Left lung (tissue), 10 donors: ENCODE data around the gene GPR119. TPM values are rescaled to one million over a fixed set of nuclear protein-coding genes. Genes with fewer than 3 reads are reported as not detected.

ENCODE experiments used
- ATAC-seq: fragments of 200-7000 bp; cut with Tn5 transposase; one replicate; pipeline ENCODE4 v1.9.1; 2020; ENCODE audit warnings: moderate library complexity
- DNase-seq, 4 donors: peaks; one replicate each; pipeline ENCODE4 v3.0.0-alpha.2; 2013 to 2020
- H3K27ac ChIP-seq, 2 donors: fragments of 200-600 bp; sonication (generic) in 1 of 2; one replicate each; pipeline versions ENCODE4 v1.5.0 to v1.8.0; 2020 to 2021
- H3K27me3 ChIP-seq, 2 donors: fragments of 200-600 bp; sonication (generic) in 1 of 2; one replicate each; pipeline versions ENCODE4 v1.5.0 to v1.8.0; 2020 to 2021
- H3K36me3 ChIP-seq, 2 donors: fragments of 200-600 bp; sonication (generic) in 1 of 2; one replicate each; pipeline versions ENCODE4 v1.5.0 to v1.8.0; 2020 to 2021
- H3K4me1 ChIP-seq, 2 donors: fragments of 200-600 bp; one replicate each; pipeline ENCODE4 v1.8.0; 2021
- H3K4me3 ChIP-seq, 2 donors: fragments of 200-600 bp; sonication (generic) in 1 of 2; one replicate each; pipeline versions ENCODE4 v1.5.0 to v1.8.0; 2020 to 2021; ENCODE audit warnings: mild to moderate bottlenecking in 1 of 2
- H3K9me3 ChIP-seq, 2 donors: fragments of 200-600 bp; sonication (generic) in 1 of 2; one replicate each; pipeline versions ENCODE4 v1.5.0 to v1.8.0; 2020 to 2021
- intact Hi-C, 2 donors: fragments of 100-400 bp; cut with DNase I; formaldehyde crosslinking; loops; one replicate each; pipeline versions ENCODE4 v1.11.2 to v1.14.2; 2022
- polyA plus RNA-seq, 6 donors: library from polyadenylated mRNA; unstranded; fragments of 120-200 nt; gene quantifications; one replicate each; pipeline ENCODE4 v1.2.1, GENCODE V29; 2013; ENCODE audit not compliant: insufficient read length in 6 of 6
- total RNA-seq, 2 donors: library from RNA; stranded (reverse); fragmentation: NEBNext Ultra II Directional; extraction: Animal tissue kit (Norgen Biotek cat#: 25700); gene quantifications; one replicate each; pipeline ENCODE4 v1.2.1, GENCODE V29; 2021
- TF ChIP-seq, protein P1 (sequence below), 2 donors: fragments of 200-600 bp; sonication (generic) in 1 of 2; IDR thresholded peaks; one replicate each; pipeline versions ENCODE4 v1.5.0 to v1.8.0; 2021; ENCODE audit warnings: antibody characterized with exemption in 2 of 2
- donor health status: DM: no; HTN: yes; CAD: no.
- donor health status: DM: no; HTN: no; CAD: no.

The GPR119 gene
- total and polyA plus RNA-seq, 8 donors = not detected

- TF ChIP-seq, protein P1, sequence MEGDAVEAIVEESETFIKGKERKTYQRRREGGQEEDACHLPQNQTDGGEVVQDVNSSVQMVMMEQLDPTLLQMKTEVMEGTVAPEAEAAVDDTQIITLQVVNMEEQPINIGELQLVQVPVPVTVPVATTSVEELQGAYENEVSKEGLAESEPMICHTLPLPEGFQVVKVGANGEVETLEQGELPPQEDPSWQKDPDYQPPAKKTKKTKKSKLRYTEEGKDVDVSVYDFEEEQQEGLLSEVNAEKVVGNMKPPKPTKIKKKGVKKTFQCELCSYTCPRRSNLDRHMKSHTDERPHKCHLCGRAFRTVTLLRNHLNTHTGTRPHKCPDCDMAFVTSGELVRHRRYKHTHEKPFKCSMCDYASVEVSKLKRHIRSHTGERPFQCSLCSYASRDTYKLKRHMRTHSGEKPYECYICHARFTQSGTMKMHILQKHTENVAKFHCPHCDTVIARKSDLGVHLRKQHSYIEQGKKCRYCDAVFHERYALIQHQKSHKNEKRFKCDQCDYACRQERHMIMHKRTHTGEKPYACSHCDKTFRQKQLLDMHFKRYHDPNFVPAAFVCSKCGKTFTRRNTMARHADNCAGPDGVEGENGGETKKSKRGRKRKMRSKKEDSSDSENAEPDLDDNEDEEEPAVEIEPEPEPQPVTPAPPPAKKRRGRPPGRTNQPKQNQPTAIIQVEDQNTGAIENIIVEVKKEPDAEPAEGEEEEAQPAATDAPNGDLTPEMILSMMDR (IDR thresholded peaks at IDR 0.05) = no peak
- DNase-seq (peak; percentile 59 to 91 (median 80)), ATAC-seq (peak; percentile 98)
- intact Hi-C loops = no loop called here
- H3K36me3 ChIP-seq = peaks cover 0 to 14% of the 10 kb centered on the region in 2 donors
- peaks cover 0 to 3% of the 10 kb centered on the region in 2 donors for H3K27me3 ChIP-seq
- peak within 1 kb of the TSS; percentile 41 to 53 for H3K4me3 ChIP-seq
- H3K4me1 ChIP-seq = no peaks in the 10 kb centered on the region
- peak within 1 kb of the TSS; percentile 42 to 65 for H3K27ac ChIP-seq
- H3K9me3 ChIP-seq = no peaks in the 10 kb centered on the region
Measured at GRCh38 chrX:130401415-130402207, 16.1 kb upstream of the GPR119 start, which contains the start of gene RBMX2. Gene RBMX2, plus strand, starts transcription at chrX:130401987. Its CDS starts 46 bp downstream, at chrX:130402033.

DNA sequence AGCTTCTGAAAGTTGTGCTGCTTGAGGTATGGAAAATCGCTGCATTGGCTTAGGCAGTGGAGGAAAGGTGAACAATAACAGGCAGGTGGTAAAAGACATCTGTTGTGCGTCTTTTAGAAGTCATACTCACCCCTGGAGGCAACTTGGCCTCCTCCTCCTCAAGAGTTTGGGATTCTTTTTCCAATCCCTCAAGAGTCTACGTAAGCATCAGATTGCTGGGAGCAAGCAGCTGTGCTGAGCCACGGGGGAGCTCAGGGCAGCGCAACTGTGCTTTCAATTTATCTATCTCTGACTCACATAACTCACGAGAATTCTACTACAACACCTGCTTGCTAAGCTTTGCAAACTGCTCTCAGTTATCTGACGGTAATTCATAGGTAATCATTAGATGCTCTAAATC lies 9.9 kb upstream of the GPR119 start:
- intact Hi-C loops = no loop called here
- TF ChIP-seq, protein P1 (IDR thresholded peaks at IDR 0.05) = no peak
- Histone ChIP-seq H3K36me3 (no peaks in the 10 kb centered on the region), H3K27ac (no peak overlapping the region), H3K4me3 (no peak overlapping the region), H3K27me3 (peaks cover 3 to 6% of the 10 kb centered on the region in 2 donors), H3K4me1 (no peaks in the 10 kb centered on the region), H3K9me3 (no peaks in the 10 kb centered on the region)
- no peak for ATAC-seq
- no peak for DNase-seq

DNA sequence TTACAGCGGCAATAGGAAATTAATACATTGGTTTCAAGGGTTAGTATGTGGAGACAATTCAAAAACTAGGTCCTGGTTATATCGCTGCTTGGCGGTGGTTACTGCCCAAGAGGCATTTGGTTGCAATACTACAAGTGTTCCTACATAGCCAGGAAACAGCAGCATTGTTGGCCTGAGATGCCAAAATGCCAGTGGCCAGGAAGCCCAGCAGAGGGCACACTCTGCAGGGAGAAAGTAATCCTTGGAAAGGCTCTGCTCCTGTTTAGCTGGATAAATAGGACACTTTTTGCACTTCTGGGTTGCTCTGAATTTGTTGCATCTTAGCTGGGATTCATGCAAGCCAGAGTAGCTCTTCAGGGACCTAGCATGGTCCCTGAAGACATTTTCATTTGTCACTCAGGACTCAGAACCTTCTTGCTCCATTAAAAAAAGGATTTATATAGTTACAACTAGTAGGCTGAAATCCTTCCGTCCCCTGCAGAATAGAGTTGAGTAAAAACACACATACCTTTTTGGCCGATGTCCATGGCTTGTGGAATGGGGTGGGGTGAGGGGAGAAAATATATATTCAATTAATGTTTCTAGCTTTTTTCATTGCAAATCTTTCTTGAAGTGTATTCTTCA lies 8.1 kb upstream of the GPR119 start:
- Histone ChIP-seq H3K4me3 (no peak overlapping the region), H3K36me3 (no peaks in the 10 kb centered on the region), H3K9me3 (no peaks in the 10 kb centered on the region), H3K4me1 (no peaks in the 10 kb centered on the region), H3K27ac (no peak overlapping the region), H3K27me3 (peaks cover 3 to 6% of the 10 kb centered on the region in 2 donors)
- peak in 3 of 4 donors; percentile 14 to 38 (median 31) for DNase-seq
- TF ChIP-seq, protein P1 (IDR thresholded peaks at IDR 0.05) = peak; percentile 42 to 57
- intact Hi-C loops = no loop called here
- peak; percentile 75 for ATAC-seq

DNA sequence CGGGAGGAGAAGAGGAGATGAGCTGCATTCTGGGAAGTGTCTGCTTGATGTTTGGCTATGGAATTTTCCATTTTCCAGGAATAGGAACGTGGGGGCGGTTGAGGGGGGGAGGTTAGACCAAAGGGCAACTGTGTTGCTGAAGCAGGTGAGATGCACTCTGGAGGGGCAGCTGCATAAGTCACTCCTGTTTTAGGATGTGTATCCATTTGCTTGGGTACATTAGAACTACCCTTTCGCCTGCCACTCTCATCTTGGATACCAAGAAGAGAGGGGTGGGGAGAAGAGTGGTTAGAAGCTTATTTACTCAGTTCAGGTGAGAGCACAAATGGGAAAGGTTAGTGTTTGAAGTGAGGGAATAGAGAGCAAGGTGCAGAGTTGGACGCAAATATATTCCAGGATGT lies 934 bp upstream of the GPR119 start:
- intact Hi-C loops = no loop called here
- no peaks in the 10 kb centered on the region for H3K9me3 ChIP-seq
- ATAC-seq (no peak), DNase-seq (no peak)
- no peaks in the 10 kb centered on the region for H3K27me3 ChIP-seq
- TF ChIP-seq, protein P1 (IDR thresholded peaks at IDR 0.05) = no peak
- no peak overlapping the region for H3K4me3 ChIP-seq
- no peaks in the 10 kb centered on the region for H3K36me3 ChIP-seq
- no peaks in the 10 kb centered on the region for H3K4me1 ChIP-seq
- H3K27ac ChIP-seq = no peak overlapping the region

DNA sequence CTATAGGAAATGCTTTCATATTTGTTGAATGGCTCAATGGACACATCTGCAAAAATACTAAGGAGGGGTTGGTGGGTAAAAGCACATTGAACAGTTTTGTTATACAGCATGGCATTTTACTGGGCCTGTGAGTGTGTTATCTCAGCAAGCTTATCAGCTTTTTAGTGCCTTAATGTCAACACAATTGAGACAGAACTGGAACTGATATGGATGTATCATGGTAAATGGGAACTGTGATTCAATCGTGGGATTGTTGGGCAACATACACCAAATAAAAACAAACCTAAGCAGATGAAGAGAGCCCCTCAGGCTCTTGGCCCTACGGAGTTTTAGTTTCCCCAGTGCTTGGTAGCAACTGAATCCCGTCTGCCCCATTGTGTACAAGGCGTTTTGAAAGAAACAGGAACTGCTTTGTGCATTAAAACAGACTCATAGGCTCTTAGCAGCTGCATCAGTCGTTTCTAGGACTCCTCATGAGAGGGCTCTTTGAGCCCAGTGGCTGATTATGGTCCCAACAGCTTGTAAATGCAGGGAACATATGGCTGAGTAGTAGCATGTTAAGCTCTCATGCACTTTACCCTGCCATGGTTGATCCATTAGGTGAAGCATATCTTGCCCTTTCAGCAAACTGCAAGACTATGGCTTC lies 7.3 kb downstream of the GPR119 start:
- Histone ChIP-seq H3K36me3 (no peaks in the 10 kb centered on the region), H3K27ac (no peak overlapping the region), H3K9me3 (no peaks in the 10 kb centered on the region), H3K4me3 (no peak overlapping the region), H3K4me1 (no peaks in the 10 kb centered on the region), H3K27me3 (no peaks in the 10 kb centered on the region)
- ATAC-seq (no peak), DNase-seq (no peak)
- TF ChIP-seq, protein P1 (IDR thresholded peaks at IDR 0.05) = no peak
- intact Hi-C loops = no loop called here
